ENCODE data around the gene GINM1. TPM values are rescaled to one million over a fixed set of nuclear protein-coding genes. Genes with fewer than 3 reads are reported as not detected.

The GINM1 gene
- polyA plus RNA-seq, 1 donor from 2014 or later, result 46.7 TPM

DNA sequence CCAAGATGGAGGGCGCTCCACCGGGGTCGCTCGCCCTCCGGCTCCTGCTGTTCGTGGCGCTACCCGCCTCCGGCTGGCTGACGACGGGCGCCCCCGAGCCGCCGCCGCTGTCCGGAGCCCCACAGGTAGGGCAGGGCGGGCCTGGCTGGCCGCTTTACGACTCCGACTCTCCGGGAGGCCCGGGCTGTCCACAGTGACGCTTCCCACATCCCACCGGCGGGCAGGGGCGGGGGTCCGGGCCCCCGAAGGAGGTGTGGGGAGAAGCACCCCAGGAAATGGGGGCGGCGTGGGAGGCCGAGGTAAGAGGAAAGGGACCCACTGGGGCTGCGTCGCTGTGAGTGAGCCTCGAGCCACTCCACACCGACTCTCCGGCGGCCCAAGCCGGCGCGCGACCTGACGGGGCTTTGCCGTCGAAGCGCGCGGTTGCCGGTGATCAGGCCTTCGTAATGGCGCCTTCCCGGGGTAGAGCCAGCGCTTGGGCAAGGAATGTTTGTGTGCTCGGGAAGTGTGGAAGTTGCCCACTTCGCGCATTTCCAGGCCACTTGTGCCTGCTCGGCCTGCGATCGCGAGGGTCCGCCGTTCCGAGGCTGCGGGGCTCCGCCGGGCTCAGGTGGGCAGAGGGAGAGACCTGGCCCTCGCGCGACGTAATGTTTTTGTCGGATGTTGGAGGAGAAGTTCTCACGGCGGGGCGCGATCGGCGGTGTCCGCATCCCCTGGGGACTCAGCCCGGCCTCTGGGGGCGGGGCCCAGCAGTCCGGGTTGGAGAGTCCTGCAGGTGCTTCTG lies 427 bp downstream of the GINM1 start:
- Mint-ChIP-seq H3K9me3 (no peaks in the 10 kb centered on the region), H3K4me3 (peak overlapping the region; percentile 85 to 97 (median 95)), H3K27ac (peak overlapping the region; percentile 86 to 96 (median 92)), H3K4me1 (peaks cover 21 to 24% (median 22%) of the 10 kb centered on the region in 3 donors), H3K36me3 (no peaks in the 10 kb centered on the region), H3K27me3 (no peaks in the 10 kb centered on the region)

DNA sequence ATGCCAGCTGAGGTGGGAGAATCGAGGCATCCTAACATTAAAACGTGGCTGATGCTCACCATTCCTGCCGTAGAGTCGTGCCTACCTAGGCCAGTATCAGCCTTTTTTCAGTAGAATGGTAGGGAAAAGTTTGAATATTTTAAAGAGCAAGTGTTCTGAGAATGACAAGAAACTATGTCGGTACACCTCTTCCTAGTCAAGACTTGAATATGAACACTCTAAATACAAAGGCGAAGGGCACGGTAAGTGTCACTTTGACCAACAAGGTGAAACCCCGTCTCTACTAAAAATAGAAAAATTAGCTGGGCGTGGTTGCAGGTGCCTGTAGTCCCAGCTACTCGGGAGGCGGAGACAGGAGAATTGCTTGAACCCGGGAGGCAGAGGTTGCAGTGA lies 1.0 kb downstream of the GINM1 start:
- Mint-ChIP-seq H3K27me3 (no peaks in the 10 kb centered on the region), H3K27ac (peak overlapping the region; percentile 86 to 96 (median 92)), H3K9me3 (no peaks in the 10 kb centered on the region), H3K36me3 (no peaks in the 10 kb centered on the region), H3K4me1 (peaks cover 21 to 24% (median 22%) of the 10 kb centered on the region in 3 donors), H3K4me3 (peak overlapping the region; percentile 85 to 97 (median 95))

DNA sequence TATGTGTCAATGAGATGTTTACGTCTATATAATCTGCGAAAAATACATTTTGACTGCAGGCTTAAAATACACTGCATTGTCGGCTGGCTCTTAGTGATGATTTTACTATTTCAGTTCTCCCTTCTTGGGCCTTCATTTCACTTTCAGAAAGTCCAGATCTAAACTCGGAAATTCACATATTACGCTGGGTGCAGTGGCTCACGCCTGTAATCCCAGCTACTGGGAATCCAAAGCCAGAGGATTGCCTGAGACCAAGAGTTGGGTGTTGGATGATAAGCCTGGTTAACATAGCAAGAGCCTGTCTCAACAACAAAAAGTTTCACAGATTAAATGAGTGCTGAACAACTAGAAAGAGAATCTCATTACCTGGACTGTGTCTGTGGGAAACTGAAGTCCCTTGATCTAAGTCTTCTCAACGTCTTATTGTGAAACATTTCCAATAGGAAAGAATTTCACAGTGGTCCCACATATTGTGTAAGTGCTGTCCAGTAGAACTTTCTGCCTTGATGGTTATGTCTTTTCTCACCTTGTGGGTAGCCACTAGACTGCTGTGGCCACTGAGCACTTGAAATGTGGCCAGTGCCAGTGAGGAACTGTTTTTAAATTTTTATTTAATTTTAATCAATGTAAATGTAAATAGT lies 1.9 kb downstream of the GINM1 start:
- Mint-ChIP-seq H3K4me1 (peaks cover 21 to 24% (median 22%) of the 10 kb centered on the region in 3 donors), H3K36me3 (no peaks in the 10 kb centered on the region), H3K27ac (peak overlapping the region; percentile 86 to 96 (median 92)), H3K4me3 (peak overlapping the region; percentile 85 to 97 (median 95)), H3K9me3 (no peaks in the 10 kb centered on the region), H3K27me3 (no peaks in the 10 kb centered on the region)

DNA sequence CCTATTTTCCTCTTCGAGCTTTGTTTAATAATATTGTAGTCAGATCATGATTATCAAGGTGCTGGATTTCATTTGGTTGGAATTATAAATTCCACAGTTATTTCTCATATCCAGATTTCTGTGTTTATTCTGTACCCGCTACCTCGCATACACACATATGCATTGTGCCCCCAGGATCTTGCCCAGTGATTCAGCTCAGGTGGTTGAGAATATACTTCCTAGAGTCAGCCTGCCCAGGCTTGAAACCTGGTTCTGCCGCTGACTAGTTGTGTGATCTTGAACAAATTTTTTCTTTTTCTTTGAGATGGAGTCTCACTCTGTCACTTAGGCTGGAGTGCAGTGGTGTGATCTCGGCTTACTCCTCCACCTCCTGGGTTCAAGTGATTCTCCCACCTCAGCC lies 14.7 kb downstream of the GINM1 start:
- Mint-ChIP-seq H3K27me3 (no peaks in the 10 kb centered on the region), H3K27ac (peak overlapping the region in 1 of 3 donors; percentile 1), H3K4me3 (no peak overlapping the region), H3K9me3 (no peaks in the 10 kb centered on the region), H3K4me1 (no peaks in the 10 kb centered on the region), H3K36me3 (peaks cover 2% of the 10 kb centered on the region)

DNA sequence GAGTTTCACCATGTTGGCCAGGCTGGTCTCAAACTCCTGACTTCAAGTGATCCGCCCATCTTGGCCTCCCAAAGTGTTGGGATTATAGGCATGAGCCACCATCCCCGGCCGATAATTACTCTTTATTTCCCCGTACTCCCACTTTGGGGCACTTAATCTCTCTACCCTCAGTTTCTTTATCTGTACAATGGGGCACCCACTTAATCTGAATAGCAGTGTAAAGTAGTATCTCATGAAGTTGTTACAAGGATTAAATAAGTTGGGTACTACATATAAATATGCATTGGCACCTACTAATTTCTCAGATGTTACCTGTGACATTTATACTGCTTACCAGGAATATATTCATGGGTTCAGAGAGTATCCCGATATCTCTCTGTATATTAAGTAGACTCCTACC lies 15.2 kb downstream of the GINM1 start:
- no peaks in the 10 kb centered on the region for H3K9me3 Mint-ChIP-seq
- no peaks in the 10 kb centered on the region for H3K4me1 Mint-ChIP-seq
- H3K27me3 Mint-ChIP-seq, result no peaks in the 10 kb centered on the region
- H3K36me3 Mint-ChIP-seq, result peaks cover 3% of the 10 kb centered on the region
- no peak overlapping the region for H3K4me3 Mint-ChIP-seq
- H3K27ac Mint-ChIP-seq, result no peak overlapping the region

DNA sequence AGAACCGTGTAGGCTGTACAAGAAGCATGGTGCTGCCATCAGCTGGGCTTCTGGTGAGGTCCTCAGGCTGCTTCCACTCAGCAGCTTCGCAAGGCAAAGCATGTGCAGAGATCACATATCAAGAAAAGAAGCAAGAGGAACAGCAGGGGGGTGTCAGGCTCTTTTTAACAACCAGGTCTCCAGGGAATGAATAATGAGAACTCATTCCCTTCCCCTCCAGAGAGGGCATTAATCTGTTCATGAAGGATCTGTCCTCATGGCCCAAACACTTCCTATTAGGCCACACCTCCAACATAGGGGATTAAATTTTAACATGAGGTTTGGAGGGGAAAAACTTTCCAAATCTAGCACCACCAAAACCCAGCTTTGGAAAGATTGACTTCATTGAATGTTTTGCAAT lies 20.0 kb downstream of the GINM1 start:
- peak overlapping the region in 1 of 3 donors; percentile 2 for H3K27ac Mint-ChIP-seq
- no peak overlapping the region for H3K4me3 Mint-ChIP-seq
- H3K4me1 Mint-ChIP-seq, result no peaks in the 10 kb centered on the region
- no peaks in the 10 kb centered on the region for H3K9me3 Mint-ChIP-seq
- H3K27me3 Mint-ChIP-seq, result no peaks in the 10 kb centered on the region
- peaks cover 5% of the 10 kb centered on the region for H3K36me3 Mint-ChIP-seq

DNA sequence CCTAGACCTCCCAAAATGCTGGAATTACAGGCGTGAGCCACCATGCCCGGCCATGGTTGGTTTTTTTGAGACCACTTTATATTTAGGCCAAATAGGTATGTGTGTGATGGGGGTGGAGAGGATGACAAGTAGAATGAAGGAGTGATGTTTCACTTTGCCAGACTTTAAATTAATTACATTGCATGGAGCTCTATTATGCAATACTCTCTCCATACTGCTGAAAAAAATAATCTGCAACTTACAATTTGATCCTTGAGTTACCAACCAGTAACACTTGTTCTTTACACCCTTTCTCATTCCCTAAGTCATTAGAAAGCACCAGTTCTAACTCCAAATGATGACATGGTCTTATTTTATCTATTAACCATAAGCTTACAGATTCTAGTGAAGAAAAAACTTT lies 26.8 kb downstream of the GINM1 start:
- Mint-ChIP-seq H3K4me1 (no peaks in the 10 kb centered on the region), H3K36me3 (peaks cover 2% of the 10 kb centered on the region), H3K4me3 (no peak overlapping the region), H3K9me3 (no peaks in the 10 kb centered on the region), H3K27ac (no peak overlapping the region), H3K27me3 (no peaks in the 10 kb centered on the region)

DNA sequence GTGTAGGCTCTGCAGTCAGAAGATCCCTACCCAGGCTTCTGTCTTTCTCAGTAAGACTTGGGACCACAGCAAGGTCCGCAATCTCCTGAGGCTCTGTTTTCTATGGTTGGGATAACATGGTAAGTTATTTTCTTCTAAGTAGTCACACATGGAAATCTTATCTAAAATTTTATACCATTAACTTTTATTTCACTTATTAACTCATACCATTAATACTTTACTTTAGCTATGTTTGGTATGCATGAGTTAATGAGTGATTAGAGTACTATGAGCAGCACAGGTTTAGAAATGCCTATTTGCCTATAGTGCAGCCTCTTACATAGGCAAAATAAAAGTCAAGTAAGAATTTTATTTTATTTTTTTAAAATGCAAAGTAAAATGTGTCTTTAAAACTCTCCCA lies 27.2 kb downstream of the GINM1 start:
- no peaks in the 10 kb centered on the region for H3K27me3 Mint-ChIP-seq
- no peak overlapping the region for H3K27ac Mint-ChIP-seq
- H3K4me1 Mint-ChIP-seq, result no peaks in the 10 kb centered on the region
- peaks cover 2% of the 10 kb centered on the region for H3K36me3 Mint-ChIP-seq
- no peak overlapping the region for H3K4me3 Mint-ChIP-seq
- no peaks in the 10 kb centered on the region for H3K9me3 Mint-ChIP-seq

DNA sequence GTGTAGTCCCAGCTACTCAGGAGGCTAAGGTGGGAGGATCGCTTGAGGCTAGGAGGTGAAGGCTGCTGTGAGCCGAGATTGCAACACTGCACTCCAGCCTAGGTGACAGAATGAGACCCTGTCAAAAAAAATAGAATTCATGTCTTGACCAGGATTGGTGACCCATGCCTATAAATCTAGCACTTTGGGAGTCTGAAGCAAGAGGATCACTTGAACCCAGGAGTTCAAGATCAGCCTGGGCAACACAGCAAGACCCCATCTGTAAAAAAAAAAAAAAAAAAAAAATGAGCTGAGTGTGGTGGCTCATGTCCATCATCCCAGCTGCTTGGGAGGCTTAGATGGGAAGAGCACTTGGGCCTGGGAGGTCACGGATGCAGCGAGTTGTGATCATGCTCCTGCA lies 34.3 kb downstream of the GINM1 start:
- Mint-ChIP-seq H3K36me3 (peaks cover 3% of the 10 kb centered on the region), H3K9me3 (no peaks in the 10 kb centered on the region)

DNA sequence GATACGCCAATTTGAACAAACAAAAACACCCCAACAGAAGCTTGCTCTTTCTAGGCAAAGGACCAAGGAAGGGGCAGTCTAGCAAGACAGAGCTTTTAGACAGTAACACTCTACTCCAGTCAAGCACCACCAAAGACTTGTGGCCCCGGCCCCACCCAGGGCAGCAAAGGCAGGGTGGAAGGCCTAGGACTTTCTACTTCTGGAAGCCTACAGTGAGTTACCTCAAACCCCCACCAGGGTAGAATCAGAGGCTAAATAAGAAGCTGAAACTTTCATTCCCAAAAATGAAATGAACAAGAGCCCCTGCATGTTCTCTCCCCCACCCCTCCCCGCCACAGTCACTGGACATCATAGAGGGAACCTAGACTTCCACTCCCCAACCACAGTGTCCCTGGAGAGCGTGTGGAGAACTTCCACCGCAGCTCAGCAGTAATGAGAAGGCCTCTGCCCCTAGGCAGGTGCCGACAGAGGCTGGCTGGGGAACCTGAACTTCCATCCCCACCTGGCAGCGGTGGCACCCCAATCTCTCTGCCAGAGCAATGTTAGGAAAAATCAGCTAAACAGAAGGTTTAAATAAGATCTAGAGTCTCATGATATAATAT lies 42.3 kb downstream of the GINM1 start:
- Mint-ChIP-seq H3K4me3 (peak overlapping the region in 1 of 4 donors; percentile 70), H3K36me3 (peaks cover 11% of the 10 kb centered on the region), H3K27me3 (no peaks in the 10 kb centered on the region), H3K9me3 (peaks cover 0 to 4% (median 2%) of the 10 kb centered on the region in 3 donors), H3K27ac (peak overlapping the region in 1 of 3 donors; percentile 29), H3K4me1 (peaks cover 6 to 12% (median 7%) of the 10 kb centered on the region in 3 donors)

More for the DNA sequence above, 34.3 kb downstream of the GINM1 start:
- no peak overlapping the region for H3K4me3 Mint-ChIP-seq
- H3K4me1 Mint-ChIP-seq, result no peaks in the 10 kb centered on the region
- no peaks in the 10 kb centered on the region for H3K27me3 Mint-ChIP-seq
- H3K27ac Mint-ChIP-seq, result no peak overlapping the region

DNA sequence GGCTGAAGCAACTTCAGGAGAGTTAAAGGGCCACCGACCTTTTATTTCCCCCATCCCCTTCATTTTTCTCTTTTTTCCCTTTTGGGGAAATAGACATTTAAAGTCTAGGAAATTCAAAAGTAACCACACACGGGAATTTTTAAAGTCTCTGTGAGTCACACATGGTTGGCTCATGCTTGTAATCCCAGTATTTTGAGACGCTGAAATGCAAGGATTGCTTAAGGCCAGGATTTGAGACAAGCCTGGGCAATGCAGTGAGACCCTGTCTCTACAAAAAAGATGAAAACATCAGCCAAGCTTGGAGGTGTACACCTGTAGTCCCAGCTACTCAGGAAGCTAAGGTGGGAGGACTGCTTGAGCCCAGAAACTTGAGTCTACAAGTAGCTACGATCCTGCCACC lies 48.2 kb downstream of the GINM1 start:
- peaks cover 2 to 9% (median 5%) of the 10 kb centered on the region in 3 donors for H3K4me1 Mint-ChIP-seq
- no peaks in the 10 kb centered on the region for H3K27me3 Mint-ChIP-seq
- peaks cover 21% of the 10 kb centered on the region for H3K36me3 Mint-ChIP-seq
- no peak overlapping the region for H3K27ac Mint-ChIP-seq
- peak overlapping the region in 1 of 4 donors; percentile 28 for H3K4me3 Mint-ChIP-seq
- peaks cover 1 to 4% (median 2%) of the 10 kb centered on the region in 3 donors for H3K9me3 Mint-ChIP-seq

DNA sequence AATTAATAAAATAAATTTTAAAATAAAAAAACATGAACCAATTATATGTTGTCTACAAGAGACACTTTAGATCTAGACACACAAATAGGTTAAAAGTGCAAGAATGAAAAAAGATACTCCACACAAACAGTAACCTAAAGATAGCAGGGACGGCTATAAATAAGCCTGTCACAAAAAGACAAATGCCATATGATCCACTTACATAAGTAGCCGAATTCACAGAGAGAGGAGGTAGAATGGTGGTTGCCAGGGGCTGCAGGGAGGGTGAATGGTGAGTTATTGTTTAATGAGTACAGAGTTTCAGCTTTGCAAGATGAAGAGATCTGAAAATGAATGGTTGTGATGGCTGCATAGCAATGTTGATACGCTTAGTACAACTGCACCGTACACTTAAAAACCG lies 49.6 kb downstream of the GINM1 start:
- peaks cover 27% of the 10 kb centered on the region for H3K36me3 Mint-ChIP-seq

DNA sequence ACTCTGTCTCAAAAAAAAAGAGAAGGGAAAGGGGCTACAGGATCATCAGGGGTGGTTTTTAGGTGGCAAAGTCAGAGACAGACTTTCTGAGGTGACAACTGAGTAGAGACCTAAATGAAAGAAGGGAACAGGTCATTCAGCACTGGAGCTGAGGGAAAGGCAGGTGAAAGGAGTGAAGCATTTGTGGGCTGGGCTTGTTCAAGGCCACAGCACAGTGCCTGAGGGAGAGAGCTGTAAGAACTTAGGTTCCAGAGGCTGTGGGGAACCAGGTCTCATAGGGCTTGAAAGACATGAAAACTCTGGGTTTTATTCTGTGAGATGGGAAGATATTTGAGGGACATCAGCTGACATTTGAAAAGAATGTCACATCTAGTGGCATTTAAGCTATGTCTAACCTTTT lies 61.5 kb downstream of the GINM1 start:
- Mint-ChIP-seq H3K9me3 (no peaks in the 10 kb centered on the region), H3K36me3 (peaks cover 6% of the 10 kb centered on the region), H3K4me1 (peaks cover 9 to 13% (median 12%) of the 10 kb centered on the region in 3 donors), H3K27me3 (no peaks in the 10 kb centered on the region), H3K4me3 (no peak overlapping the region), H3K27ac (peak overlapping the region in 1 of 3 donors; percentile 69)

More for the DNA sequence above, 49.6 kb downstream of the GINM1 start:
- Mint-ChIP-seq H3K9me3 (peaks cover 1 to 4% (median 2%) of the 10 kb centered on the region in 3 donors), H3K27me3 (no peaks in the 10 kb centered on the region), H3K27ac (peak overlapping the region in 1 of 3 donors; percentile 65), H3K4me3 (no peak overlapping the region), H3K4me1 (peaks cover 2 to 5% (median 4%) of the 10 kb centered on the region in 3 donors)

DNA sequence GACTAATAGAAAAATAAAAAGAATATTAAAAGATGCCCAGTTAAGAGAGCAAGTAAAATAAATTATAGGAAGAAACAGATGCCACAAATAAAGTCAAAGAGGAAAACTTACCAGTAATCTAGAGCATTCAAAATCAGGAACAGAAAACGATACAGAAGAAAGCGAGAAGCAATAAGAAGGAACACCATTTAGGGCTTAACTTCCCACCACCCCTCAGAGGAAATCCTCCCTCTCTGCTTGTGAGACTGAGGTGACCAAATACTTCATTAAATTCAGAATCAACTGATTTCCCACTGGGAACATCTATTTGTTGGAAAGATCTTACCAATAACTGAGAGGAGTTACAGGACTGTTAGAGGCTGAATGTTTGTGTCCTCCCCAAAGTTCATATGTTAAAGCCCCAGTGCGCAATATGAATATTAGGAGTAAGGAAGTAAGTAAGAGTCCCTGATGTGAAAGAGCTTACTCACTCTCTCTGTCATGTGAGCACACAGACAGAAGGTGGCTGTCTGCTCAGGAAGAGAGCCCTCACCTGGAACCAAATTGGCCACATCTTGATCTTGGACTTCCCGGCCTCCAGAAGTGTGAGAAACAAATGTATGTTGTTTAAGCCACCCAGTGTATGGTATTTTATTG lies 62.8 kb downstream of the GINM1 start:
- Mint-ChIP-seq H3K27ac (peak overlapping the region; percentile 24 to 93 (median 43)), H3K4me3 (peak overlapping the region in 2 of 4 donors; percentile 65 to 66), H3K27me3 (no peaks in the 10 kb centered on the region), H3K4me1 (peaks cover 9 to 13% (median 12%) of the 10 kb centered on the region in 3 donors), H3K9me3 (no peaks in the 10 kb centered on the region), H3K36me3 (peaks cover 7% of the 10 kb centered on the region)

DNA sequence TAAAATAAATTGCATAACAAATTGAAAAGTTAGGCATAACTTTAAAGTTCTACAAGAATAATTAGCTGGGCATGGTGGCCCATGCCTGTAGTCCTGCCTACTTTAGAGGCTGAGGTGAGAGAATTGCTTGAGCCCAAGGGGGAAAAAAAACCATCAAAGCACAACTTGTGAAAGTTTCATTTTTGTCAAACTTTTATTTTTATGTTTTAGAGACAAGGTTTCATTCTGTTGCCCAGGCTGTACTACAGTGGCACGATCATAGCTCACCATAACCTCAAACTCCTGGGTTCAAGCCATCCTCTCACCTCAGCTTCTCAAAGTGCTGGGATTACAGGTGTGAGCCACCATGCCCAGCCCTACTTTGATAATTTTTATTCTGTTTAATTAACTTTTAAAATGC lies 68.1 kb downstream of the GINM1 start:
- H3K36me3 Mint-ChIP-seq, result peaks cover 7% of the 10 kb centered on the region
- peaks cover 2 to 5% (median 3%) of the 10 kb centered on the region in 3 donors for H3K4me1 Mint-ChIP-seq
- no peak overlapping the region for H3K4me3 Mint-ChIP-seq

More for the DNA sequence above, 68.1 kb downstream of the GINM1 start:
- H3K27ac Mint-ChIP-seq, result no peak overlapping the region
- no peaks in the 10 kb centered on the region for H3K27me3 Mint-ChIP-seq
- no peaks in the 10 kb centered on the region for H3K9me3 Mint-ChIP-seq

All from IgD-negative memory B cell (primary cell).